K562 (cell line): Measurements from ENCODE around the gene NOSTRIN. TPM values are rescaled to one million over a fixed set of nuclear protein-coding genes. Genes with fewer than 3 reads are reported as not detected.

ENCODE experiments used
- CEBPB ChIP-seq: fragments of 450-650 bp; IDR thresholded peaks from 2 replicates; pipeline ENCODE4 v1.6.1; 2016; ENCODE audit warnings: missing genetic modification characterization, missing compliant biosample characterization
- FOXP4 ChIP-seq: sonication (generic); formaldehyde crosslinking; IDR thresholded peaks from 2 replicates; pipeline ENCODE4 v1.8.0; 2022; ENCODE audit warnings: mild to moderate bottlenecking, missing genetic modification reagents, borderline replicate concordance
- HDAC1 ChIP-seq, 2 experiments: fragments of 450-650 bp; IDR thresholded peaks; 2 replicates each; pipeline ENCODE4 v1.6.1; 2016 to 2017; ENCODE audit warnings: inconsistent platforms in 1 of 2, mild to moderate bottlenecking in 1 of 2, moderate library complexity in 1 of 2
- MCM5 ChIP-seq: fragments of 450-650 bp; IDR thresholded peaks from 2 replicates; pipeline ENCODE4 v1.6.1; 2016; ENCODE audit warnings: low read depth
- MXD1 ChIP-seq: fragments of 250-450 bp; sonication (Bioruptor Pico); IDR thresholded peaks from 2 replicates; pipeline ENCODE4 v1.8.0; 2021; ENCODE audit warnings: borderline replicate concordance, mild to moderate bottlenecking, moderate library complexity; ENCODE audit not compliant: poor library complexity, severe bottlenecking
- RERE ChIP-seq: sonication (generic); formaldehyde crosslinking; IDR thresholded peaks from 2 replicates; pipeline ENCODE4 v1.8.0; 2023; ENCODE audit warnings: missing genetic modification reagents, mild to moderate bottlenecking, borderline replicate concordance
- SMARCB1 ChIP-seq: IDR thresholded peaks from 2 replicates; pipeline ENCODE4 v1.6.1; 2011; ENCODE audit warnings: improper control_type of control experiment, low read depth; ENCODE audit not compliant: insufficient read length
- SMARCC2 ChIP-seq: fragments of 450-650 bp; IDR thresholded peaks from 2 replicates; pipeline ENCODE4 v1.6.1; 2017; ENCODE audit warnings: antibody characterized with exemption, moderate library complexity, mild to moderate bottlenecking, low read depth
- TAF9B ChIP-seq: fragments of 450-650 bp; IDR thresholded peaks from 2 replicates; pipeline ENCODE4 v1.6.1; 2018; ENCODE audit warnings: mild to moderate bottlenecking; ENCODE audit not compliant: partially characterized antibody
- ZNF12 ChIP-seq: sonication (generic); formaldehyde crosslinking; IDR thresholded peaks from 2 replicates; pipeline ENCODE4 v1.4.0; 2020; ENCODE audit warnings: mild to moderate bottlenecking, missing genetic modification reagents
- ZNF24 ChIP-seq: fragments of 450-650 bp; IDR thresholded peaks from 2 replicates; pipeline ENCODE4 v1.6.1; 2016
- polyA plus RNA-seq, 8 experiments: library from polyadenylated mRNA; depleted of rRNA in 4 of 8; stranded (reverse) in 5 of 8; unstranded in 3 of 8; fragments of >200 nt; fragmentation: Nextera tagmentation in 2 of 8; fragmentation: Illumina TruSeq in 1 of 8; extraction: Ambion mirVana in 2 of 8; extraction: Trizol in 1 of 8; gene quantifications; 2 replicates each; pipeline versions ENCODE4 v1.2.1 to v1.2.3, GENCODE V29; 2011 to 2014; ENCODE audit warnings: inconsistent platforms in 1 of 8, missing spikeins in 1 of 8
- total RNA-seq, 7 experiments: library from RNA; depleted of rRNA in 6 of 7; stranded (reverse); fragments of >200 nt in 6 of 7; fragmentation: Illumina TruSeq in 2 of 7; extraction: Trizol in 2 of 7; gene quantifications; 2 replicates each; pipeline versions ENCODE4 v1.2.1 to v1.2.3, GENCODE V29; 2011 to 2021; ENCODE audit warnings: low replicate concordance in 1 of 7
- TF ChIP-seq, protein P1 (sequence below): sonication (generic); formaldehyde crosslinking; IDR thresholded peaks from 2 replicates; pipeline ENCODE4 v1.8.0; 2022; ENCODE audit warnings: mild to moderate bottlenecking, missing genetic modification reagents
- TF ChIP-seq, protein P2 (sequence below): fragments of 450-650 bp; IDR thresholded peaks from 2 replicates; pipeline ENCODE4 v1.6.1; 2016; ENCODE audit warnings: low read depth, mild to moderate bottlenecking, moderate library complexity

NOSTRIN gene
- total and polyA plus RNA-seq, 9 of the 15 experiments (the other 6 are each of a cell fraction or from before 2014, with no cell fraction given) = 26.7 to 82.9 (median 56.3) TPM

- TF ChIP-seq FOXP4 (CRISPR knock-in tag) (no peak), MXD1 (CRISPR knock-in tag) (no peak), CEBPB (tag) (peak; percentile 60), ZNF12 (no peak), SMARCC2 (peak; percentile 31; the same call in 1 of the 2 replicates), TAF9B (peak; percentile 58), HDAC1 (IDR thresholded peaks at IDR 0.05) (peak; percentile 4 to 42; a peak in 2 of 4 replicates), RERE (CRISPR knock-in tag) (no peak), MCM5 (no peak), ZNF24 (no peak), SMARCB1 (no peak)
- TF ChIP-seq, protein P1, sequence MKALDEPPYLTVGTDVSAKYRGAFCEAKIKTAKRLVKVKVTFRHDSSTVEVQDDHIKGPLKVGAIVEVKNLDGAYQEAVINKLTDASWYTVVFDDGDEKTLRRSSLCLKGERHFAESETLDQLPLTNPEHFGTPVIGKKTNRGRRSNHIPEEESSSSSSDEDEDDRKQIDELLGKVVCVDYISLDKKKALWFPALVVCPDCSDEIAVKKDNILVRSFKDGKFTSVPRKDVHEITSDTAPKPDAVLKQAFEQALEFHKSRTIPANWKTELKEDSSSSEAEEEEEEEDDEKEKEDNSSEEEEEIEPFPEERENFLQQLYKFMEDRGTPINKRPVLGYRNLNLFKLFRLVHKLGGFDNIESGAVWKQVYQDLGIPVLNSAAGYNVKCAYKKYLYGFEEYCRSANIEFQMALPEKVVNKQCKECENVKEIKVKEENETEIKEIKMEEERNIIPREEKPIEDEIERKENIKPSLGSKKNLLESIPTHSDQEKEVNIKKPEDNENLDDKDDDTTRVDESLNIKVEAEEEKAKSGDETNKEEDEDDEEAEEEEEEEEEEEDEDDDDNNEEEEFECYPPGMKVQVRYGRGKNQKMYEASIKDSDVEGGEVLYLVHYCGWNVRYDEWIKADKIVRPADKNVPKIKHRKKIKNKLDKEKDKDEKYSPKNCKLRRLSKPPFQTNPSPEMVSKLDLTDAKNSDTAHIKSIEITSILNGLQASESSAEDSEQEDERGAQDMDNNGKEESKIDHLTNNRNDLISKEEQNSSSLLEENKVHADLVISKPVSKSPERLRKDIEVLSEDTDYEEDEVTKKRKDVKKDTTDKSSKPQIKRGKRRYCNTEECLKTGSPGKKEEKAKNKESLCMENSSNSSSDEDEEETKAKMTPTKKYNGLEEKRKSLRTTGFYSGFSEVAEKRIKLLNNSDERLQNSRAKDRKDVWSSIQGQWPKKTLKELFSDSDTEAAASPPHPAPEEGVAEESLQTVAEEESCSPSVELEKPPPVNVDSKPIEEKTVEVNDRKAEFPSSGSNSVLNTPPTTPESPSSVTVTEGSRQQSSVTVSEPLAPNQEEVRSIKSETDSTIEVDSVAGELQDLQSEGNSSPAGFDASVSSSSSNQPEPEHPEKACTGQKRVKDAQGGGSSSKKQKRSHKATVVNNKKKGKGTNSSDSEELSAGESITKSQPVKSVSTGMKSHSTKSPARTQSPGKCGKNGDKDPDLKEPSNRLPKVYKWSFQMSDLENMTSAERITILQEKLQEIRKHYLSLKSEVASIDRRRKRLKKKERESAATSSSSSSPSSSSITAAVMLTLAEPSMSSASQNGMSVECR (CRISPR knock-in tag) = no peak
- TF ChIP-seq, protein P2, sequence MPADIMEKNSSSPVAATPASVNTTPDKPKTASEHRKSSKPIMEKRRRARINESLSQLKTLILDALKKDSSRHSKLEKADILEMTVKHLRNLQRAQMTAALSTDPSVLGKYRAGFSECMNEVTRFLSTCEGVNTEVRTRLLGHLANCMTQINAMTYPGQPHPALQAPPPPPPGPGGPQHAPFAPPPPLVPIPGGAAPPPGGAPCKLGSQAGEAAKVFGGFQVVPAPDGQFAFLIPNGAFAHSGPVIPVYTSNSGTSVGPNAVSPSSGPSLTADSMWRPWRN = no peak
These were observed at the start of gene NOSTRIN (continued) for GRCh38 chr2:168801961-168802858.
